ENCODE data around the gene MPP7. TPM values are rescaled to one million over a fixed set of nuclear protein-coding genes. Genes with fewer than 3 reads are reported as not detected.
A peak's percentile ranks its signal among the peaks of the same experiment; 100 is the strongest.
"Not testable (repeated sequence)": the region's sequence is repeated elsewhere in the genome, so short reads cannot be mapped to it uniquely, and the experiment has no call there.

MPP7 gene
- 0.43 and 0.54 TPM in 2 replicates for total RNA-seq

DNA sequence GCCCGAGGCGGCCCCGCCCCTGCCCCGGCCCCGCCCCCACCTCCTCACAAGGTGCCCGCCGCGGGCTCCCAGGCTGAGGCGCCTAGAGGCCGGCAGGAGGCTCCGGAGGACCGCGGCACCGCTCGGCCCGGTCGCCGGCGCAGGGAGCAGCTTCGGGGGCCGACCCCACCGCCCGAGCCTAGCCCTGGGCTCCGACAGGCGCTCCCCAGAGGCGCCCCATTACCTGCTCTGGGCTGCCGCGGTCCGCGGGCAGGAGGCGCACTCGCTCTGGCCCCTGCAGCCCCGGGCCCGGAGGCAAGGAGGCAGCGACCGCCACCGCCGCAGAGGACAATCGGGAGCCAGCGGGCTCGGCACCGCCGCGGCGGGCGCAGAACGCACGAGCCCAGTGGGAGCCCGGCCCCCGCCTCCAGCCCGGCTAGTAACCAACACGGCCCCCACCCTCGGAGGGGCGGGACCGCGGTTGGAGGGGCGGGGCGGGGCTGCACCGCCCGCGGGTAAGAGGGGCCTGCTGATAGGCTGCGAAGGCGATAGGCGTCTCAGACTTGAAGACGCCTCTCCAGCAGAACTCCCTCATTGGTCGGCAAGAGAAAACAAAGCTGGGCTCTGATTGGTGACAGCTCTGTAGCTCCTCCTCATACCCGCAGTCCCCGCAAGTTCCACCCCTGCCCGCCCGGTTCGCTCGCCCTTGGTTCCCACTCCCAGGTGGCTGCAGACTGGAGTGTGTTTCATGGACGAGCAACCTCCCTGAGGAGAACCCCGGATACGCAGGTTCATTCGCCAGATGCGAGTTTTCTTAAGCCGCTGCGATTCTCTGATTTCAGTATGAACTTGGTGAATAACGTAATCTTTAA, at the start of gene MPP7:
TSS of gene MPP7 (minus strand) at position 427 of the 851 bp plus-strand sequence. CDS start 64,460 bp downstream, outside the sequence.
- peak; percentile 99 for DNase-seq
- H3K36me3 Mint-ChIP-seq (ENCODE audit: low read depth): no peaks in the 10 kb centered on the region
- intact Hi-C loops (cut with micrococcal nuclease): loop anchor here (1.0 to 2.0 kb wide), 7 partner anchors 11 to 561 kb away; partner anchors contain the start of gene WAC
- H3K4me3 Mint-ChIP-seq: peak within 1 kb of the TSS; percentile 96
- peak within 1 kb of the TSS; percentile 82 for H3K27ac Mint-ChIP-seq
- H3K27me3 Mint-ChIP-seq: peaks cover 45% of the 10 kb centered on the region
- H3K4me1 Mint-ChIP-seq: peaks cover 29% of the 10 kb centered on the region
- H3K9me3 Mint-ChIP-seq: no peaks in the 10 kb centered on the region

GRCh38 chr10:28349892-28350291, 47.0 kb upstream of the MPP7 start:
- peaks cover 7% of the 10 kb centered on the region for H3K27me3 Mint-ChIP-seq
- H3K36me3 Mint-ChIP-seq (ENCODE audit: low read depth): peaks cover 6% of the 10 kb centered on the region
- peaks cover 20% of the 10 kb centered on the region for H3K9me3 Mint-ChIP-seq
- no peak overlapping the region for H3K27ac Mint-ChIP-seq
- no peak overlapping the region for H3K4me3 Mint-ChIP-seq
- intact Hi-C loops (cut with micrococcal nuclease): no loop called here
- DNase-seq: no peak
- H3K4me1 Mint-ChIP-seq: no peaks in the 10 kb centered on the region

DNA sequence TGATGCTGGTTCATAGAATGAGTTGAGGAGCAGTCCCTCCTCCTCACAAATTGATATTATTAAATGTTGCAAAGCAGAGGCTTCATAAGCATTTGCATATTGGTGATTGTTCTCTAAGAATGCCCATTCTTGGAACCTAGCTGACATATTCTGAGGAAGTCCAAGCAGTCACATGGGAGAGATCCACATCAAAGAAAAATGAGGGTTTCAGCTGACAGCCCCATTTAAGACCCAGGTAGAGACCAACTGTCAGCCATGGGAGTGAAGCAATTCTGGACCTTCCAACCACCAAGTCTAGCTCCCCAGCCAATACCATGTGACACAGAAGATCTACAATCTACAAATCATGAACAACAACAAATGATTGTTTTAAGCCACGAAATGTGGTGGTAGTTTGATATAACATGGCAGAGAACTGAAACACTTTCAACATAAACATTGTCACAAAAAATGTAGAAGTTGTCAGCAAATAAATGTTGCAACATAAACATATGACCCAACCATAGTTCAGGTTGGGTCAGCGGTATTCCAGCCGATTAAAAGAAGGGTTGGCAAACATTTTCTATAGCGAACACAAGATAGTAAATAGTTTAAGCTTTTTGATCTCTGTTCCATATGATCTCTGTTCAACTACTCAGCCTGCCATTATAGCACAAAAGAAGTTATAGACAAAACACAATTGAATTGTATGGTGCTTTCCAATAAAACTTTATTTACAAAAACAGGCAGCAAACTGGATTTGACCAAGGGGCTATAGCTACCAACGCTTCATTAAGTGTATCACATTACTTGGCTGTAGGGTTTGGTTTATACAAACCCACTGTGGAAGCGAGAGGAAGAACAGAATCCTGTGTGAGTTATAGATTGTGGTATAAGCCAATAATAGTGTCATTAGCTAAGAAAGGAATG, 41.4 kb upstream of the MPP7 start:
- Mint-ChIP-seq H3K4me1 (peaks cover 14% of the 10 kb centered on the region), H3K9me3 (peaks cover 38% of the 10 kb centered on the region), H3K4me3 (no peak overlapping the region), H3K36me3 (ENCODE audit: low read depth) (peaks cover 16% of the 10 kb centered on the region), H3K27ac (no peak overlapping the region), H3K27me3 (peaks cover 6% of the 10 kb centered on the region)
- no peak for DNase-seq
- intact Hi-C loops (cut with micrococcal nuclease): no loop called here

GRCh38 chr10:28343252-28343651, 40.4 kb upstream of the MPP7 start:
- intact Hi-C loops (cut with micrococcal nuclease): no loop called here
- H3K9me3 Mint-ChIP-seq: peaks cover 38% of the 10 kb centered on the region
- H3K4me3 Mint-ChIP-seq: no peak overlapping the region
- peaks cover 15% of the 10 kb centered on the region for H3K4me1 Mint-ChIP-seq
- DNase-seq: no peak
- H3K27ac Mint-ChIP-seq: no peak overlapping the region
- peaks cover 16% of the 10 kb centered on the region for H3K36me3 Mint-ChIP-seq (ENCODE audit: low read depth)
- peaks cover 9% of the 10 kb centered on the region for H3K27me3 Mint-ChIP-seq

- Mint-ChIP-seq H3K36me3 (ENCODE audit: low read depth) (peaks cover 13% of the 10 kb centered on the region), H3K4me1 (peaks cover 21% of the 10 kb centered on the region), H3K27me3 (peaks cover 13% of the 10 kb centered on the region), H3K9me3 (peaks cover 32% of the 10 kb centered on the region)
- H3K27ac Mint-ChIP-seq; H3K4me3 Mint-ChIP-seq; intact Hi-C loops (cut with micrococcal nuclease); DNase-seq: not testable (repeated sequence)
Observed at GRCh38 chr10:28341679-28342078, 38.8 kb upstream of the MPP7 start.

DNA sequence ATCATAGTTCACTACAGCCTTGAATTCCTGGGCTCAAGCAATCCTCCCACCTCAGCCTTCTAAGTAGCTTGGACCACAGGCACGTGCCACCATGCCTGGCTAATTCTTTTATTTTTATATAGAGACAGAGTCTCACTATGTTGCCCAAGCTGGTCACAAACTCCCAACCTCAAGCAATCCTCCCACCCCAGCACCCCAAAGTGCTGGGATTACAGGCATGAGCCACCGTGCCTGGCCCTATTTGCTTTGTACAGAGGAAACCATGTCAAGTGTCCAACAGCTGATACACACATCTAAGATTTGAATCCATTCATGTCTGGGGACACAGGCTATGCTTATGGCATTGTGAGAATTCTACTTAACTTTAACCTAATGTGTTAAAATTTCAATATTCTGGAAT, 29.9 kb upstream of the MPP7 start:
- intact Hi-C loops (cut with micrococcal nuclease): loop anchor here (2.0 to 10.0 kb wide), 4 partner anchors 16 to 1888 kb away; partner anchors contain the start of genes MASTL and YME1L1
- H3K4me3 Mint-ChIP-seq: peak overlapping the region; percentile 61
- peaks cover 3% of the 10 kb centered on the region for H3K9me3 Mint-ChIP-seq

GRCh38 chr10:28331841-28332240, 29.0 kb upstream of the MPP7 start:
- intact Hi-C loops (cut with micrococcal nuclease): loop anchor here (2.0 to 10.0 kb wide), 4 partner anchors 15 to 1887 kb away; partner anchors contain the start of genes MASTL and YME1L1
- H3K27me3 Mint-ChIP-seq: no peaks in the 10 kb centered on the region
- peak overlapping the region; percentile 35 for H3K4me3 Mint-ChIP-seq

More for the DNA sequence above, 29.9 kb upstream of the MPP7 start:
- peaks cover 5% of the 10 kb centered on the region for H3K27me3 Mint-ChIP-seq
- H3K36me3 Mint-ChIP-seq (ENCODE audit: low read depth): peaks cover 4% of the 10 kb centered on the region
- peaks cover 45% of the 10 kb centered on the region for H3K4me1 Mint-ChIP-seq
- H3K27ac Mint-ChIP-seq: peak overlapping the region; percentile 75
- DNase-seq: peak; percentile 64

DNA sequence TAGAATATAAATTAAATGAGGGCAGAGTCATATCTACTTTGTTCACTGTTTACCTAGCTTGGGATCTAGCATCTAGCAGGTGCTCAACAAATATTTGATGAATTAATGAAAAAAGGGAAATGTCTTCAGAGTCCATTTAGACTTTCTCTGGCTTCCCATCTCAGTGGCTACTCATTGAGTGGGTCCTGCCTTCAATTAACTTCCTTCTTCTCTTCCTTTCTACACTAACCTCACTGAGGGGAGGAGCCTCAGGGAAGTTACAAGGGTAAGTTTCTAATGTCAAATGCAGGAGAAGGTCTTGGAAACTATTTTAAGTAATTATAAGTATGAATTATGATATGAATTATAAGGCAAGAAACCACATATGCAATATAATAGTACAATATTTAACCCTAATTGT, 28.2 kb upstream of the MPP7 start:
- no peak for DNase-seq
- no peaks in the 10 kb centered on the region for H3K27me3 Mint-ChIP-seq
- no peak overlapping the region for H3K27ac Mint-ChIP-seq
- H3K4me1 Mint-ChIP-seq: peaks cover 39% of the 10 kb centered on the region
- intact Hi-C loops (cut with micrococcal nuclease): loop anchor here (10.0 kb wide), 3 partner anchors 1154 to 1886 kb away; partner anchors contain the start of genes MASTL and YME1L1
- H3K4me3 Mint-ChIP-seq: no peak overlapping the region
- no peaks in the 10 kb centered on the region for H3K9me3 Mint-ChIP-seq
- H3K36me3 Mint-ChIP-seq (ENCODE audit: low read depth): peaks cover 4% of the 10 kb centered on the region

More at GRCh38 chr10:28331841-28332240, 29.0 kb upstream of the MPP7 start:
- Mint-ChIP-seq H3K27ac (peak overlapping the region; percentile 51), H3K4me1 (peaks cover 42% of the 10 kb centered on the region), H3K36me3 (ENCODE audit: low read depth) (peaks cover 4% of the 10 kb centered on the region), H3K9me3 (no peaks in the 10 kb centered on the region)
- DNase-seq: no peak

- intact Hi-C loops (cut with micrococcal nuclease): no loop called here
- Mint-ChIP-seq H3K36me3 (ENCODE audit: low read depth) (peaks cover 4% of the 10 kb centered on the region), H3K4me3 (no peak overlapping the region), H3K4me1 (peaks cover 25% of the 10 kb centered on the region), H3K9me3 (no peaks in the 10 kb centered on the region), H3K27me3 (no peaks in the 10 kb centered on the region), H3K27ac (no peak overlapping the region)
- DNase-seq: no peak
Observed at GRCh38 chr10:28328346-28328745, 25.5 kb upstream of the MPP7 start.

GRCh38 chr10:28327491-28327880, 24.6 kb upstream of the MPP7 start:
- intact Hi-C loops (cut with micrococcal nuclease): no loop called here
- DNase-seq: no peak
- H3K9me3 Mint-ChIP-seq: no peaks in the 10 kb centered on the region
- no peaks in the 10 kb centered on the region for H3K27me3 Mint-ChIP-seq
- peaks cover 20% of the 10 kb centered on the region for H3K4me1 Mint-ChIP-seq
- no peak overlapping the region for H3K27ac Mint-ChIP-seq
- no peak overlapping the region for H3K4me3 Mint-ChIP-seq
- H3K36me3 Mint-ChIP-seq (ENCODE audit: low read depth): peaks cover 4% of the 10 kb centered on the region

GRCh38 chr10:28326516-28327490, 23.9 kb upstream of the MPP7 start:
- Mint-ChIP-seq H3K4me1 (peaks cover 15% of the 10 kb centered on the region), H3K9me3 (no peaks in the 10 kb centered on the region), H3K36me3 (ENCODE audit: low read depth) (peaks cover 4% of the 10 kb centered on the region), H3K27ac (no peak overlapping the region), H3K4me3 (no peak overlapping the region), H3K27me3 (no peaks in the 10 kb centered on the region)
- intact Hi-C loops (cut with micrococcal nuclease): no loop called here
- no peak for DNase-seq

DNA sequence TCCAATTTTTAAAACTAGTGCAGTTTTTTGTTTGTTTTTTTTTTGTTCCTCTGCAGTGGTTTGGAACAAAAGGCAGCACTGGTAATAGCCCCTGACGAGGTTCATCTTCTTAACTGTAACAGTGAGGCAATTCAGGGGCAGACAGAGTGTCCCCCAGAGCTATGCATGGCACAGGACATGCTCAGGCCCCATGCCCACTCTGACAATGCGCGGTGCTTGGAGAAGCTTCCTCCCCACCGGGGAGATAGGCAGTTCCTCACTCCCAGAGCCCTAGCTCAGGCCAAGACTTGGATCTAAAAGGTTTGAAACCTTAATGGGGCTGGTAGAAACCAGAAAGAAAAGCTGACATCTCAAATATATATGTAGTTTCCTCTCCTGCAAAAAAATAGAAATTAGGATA, 17.9 kb upstream of the MPP7 start:
- Mint-ChIP-seq H3K4me3 (no peak overlapping the region), H3K27ac (no peak overlapping the region), H3K4me1 (no peaks in the 10 kb centered on the region), H3K27me3 (peaks cover 5% of the 10 kb centered on the region), H3K36me3 (ENCODE audit: low read depth) (no peaks in the 10 kb centered on the region), H3K9me3 (no peaks in the 10 kb centered on the region)
- intact Hi-C loops (cut with micrococcal nuclease): no loop called here
- no peak for DNase-seq

DNA sequence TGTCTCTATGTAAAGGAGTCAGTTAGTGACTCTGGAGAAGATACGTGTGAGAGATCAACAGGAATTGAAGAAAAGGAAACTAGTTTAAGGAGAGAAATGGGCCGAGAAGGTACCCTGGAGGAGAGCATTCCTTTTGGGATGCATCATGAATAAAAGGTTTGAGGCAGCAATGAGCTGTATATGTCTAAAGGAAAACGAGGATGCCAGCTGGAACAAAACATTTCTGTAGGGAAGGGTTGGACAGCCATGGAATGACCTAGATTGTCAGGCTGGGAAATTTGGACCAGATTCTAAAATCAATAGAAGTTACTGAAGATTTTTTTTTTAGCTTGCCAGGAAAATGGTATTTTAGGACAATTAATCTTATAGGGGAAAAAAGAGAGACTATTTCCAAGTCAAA, 17.2 kb upstream of the MPP7 start:
- intact Hi-C loops (cut with micrococcal nuclease): no loop called here
- no peak for DNase-seq
- H3K4me3 Mint-ChIP-seq: no peak overlapping the region

More for the DNA sequence above, 17.2 kb upstream of the MPP7 start:
- H3K27me3 Mint-ChIP-seq: peaks cover 5% of the 10 kb centered on the region
- H3K4me1 Mint-ChIP-seq: no peaks in the 10 kb centered on the region
- no peaks in the 10 kb centered on the region for H3K36me3 Mint-ChIP-seq (ENCODE audit: low read depth)
- no peak overlapping the region for H3K27ac Mint-ChIP-seq
- H3K9me3 Mint-ChIP-seq: no peaks in the 10 kb centered on the region

Measured in activated CD4-positive, alpha-beta T cell treated with anti-CD3 and anti-CD28 coated beads, Interleukin-2, amount 10 ng/mL, durations not matched to agents 24 days and 14 days (primary cell).